ENCODE results near the gene GPAT3. TPM values are rescaled to one million over a fixed set of nuclear protein-coding genes. Genes with fewer than 3 reads are reported as not detected.

Gene GPAT3
- total and polyA plus RNA-seq, 5 donors from 2014 or later = 2.4 to 6.7 (median 2.7) TPM

GRCh38 chr4:83605744-83606172, 69.8 kb downstream of the GPAT3 start:
- peaks cover 0 to 3% (median 0%) of the 10 kb centered on the region in 7 donors for H3K9me3 Mint-ChIP-seq

GRCh38 chr4:83606460-83606859, 70.6 kb downstream of the GPAT3 start:
- Mint-ChIP-seq H3K9me3 (peaks cover 0 to 8% (median 0%) of the 10 kb centered on the region in 7 donors), H3K4me1 (no peaks in the 10 kb centered on the region), H3K4me3 (no peak overlapping the region), H3K27ac (no peak overlapping the region), H3K36me3 (peaks cover 8% of the 10 kb centered on the region), H3K27me3 (peaks cover 6% of the 10 kb centered on the region)
- Histone ChIP-seq H3K27ac (ENCODE audit: insufficient read depth, low read length, poor library complexity, severe bottlenecking) (no peak overlapping the region), H3K9me3 (ENCODE audit: control insufficient read depth in 2 of 2, low read length in 2 of 2) (no peaks in the 10 kb centered on the region), H3K4me3 (ENCODE audit: low read depth, low read length) (no peak overlapping the region), H3K27me3 (ENCODE audit: control insufficient read depth, insufficient read depth, low read length) (no peaks in the 10 kb centered on the region), H3K36me3 (ENCODE audit: control insufficient read depth, insufficient read depth, low read length) (no peaks in the 10 kb centered on the region), H3K4me1 (ENCODE audit: control insufficient read depth, insufficient read depth, low read length, poor library complexity, severe bottlenecking) (no peaks in the 10 kb centered on the region)
- DNase-seq = no peak
- no peak for ATAC-seq (ENCODE audit: low read depth in 2 of 2)

More at GRCh38 chr4:83605744-83606172, 69.8 kb downstream of the GPAT3 start:
- H3K9me3 ChIP-seq (ENCODE audit: control insufficient read depth in 2 of 2, low read length in 2 of 2) = no peaks in the 10 kb centered on the region
- no peak overlapping the region for H3K4me3 ChIP-seq (ENCODE audit: low read depth, low read length)
- peaks cover 2% of the 10 kb centered on the region for H3K27me3 Mint-ChIP-seq
- no peak for DNase-seq
- no peak overlapping the region for H3K27ac ChIP-seq (ENCODE audit: insufficient read depth, low read length, poor library complexity, severe bottlenecking)
- no peaks in the 10 kb centered on the region for H3K4me1 Mint-ChIP-seq
- no peaks in the 10 kb centered on the region for H3K36me3 ChIP-seq (ENCODE audit: control insufficient read depth, insufficient read depth, low read length)
- no peaks in the 10 kb centered on the region for H3K4me1 ChIP-seq (ENCODE audit: control insufficient read depth, insufficient read depth, low read length, poor library complexity, severe bottlenecking)
- no peak for ATAC-seq (ENCODE audit: low read depth in 2 of 2)
- H3K27ac Mint-ChIP-seq = no peak overlapping the region
- H3K4me3 Mint-ChIP-seq = no peak overlapping the region
- peaks cover 8% of the 10 kb centered on the region for H3K36me3 Mint-ChIP-seq
- H3K27me3 ChIP-seq (ENCODE audit: control insufficient read depth, insufficient read depth, low read length) = no peaks in the 10 kb centered on the region

GRCh38 chr4:83606898-83607297, 71.0 kb downstream of the GPAT3 start:
- H3K27me3 ChIP-seq (ENCODE audit: control insufficient read depth, insufficient read depth, low read length) = no peaks in the 10 kb centered on the region
- no peak overlapping the region for H3K27ac ChIP-seq (ENCODE audit: insufficient read depth, low read length, poor library complexity, severe bottlenecking)
- no peak overlapping the region for H3K27ac Mint-ChIP-seq
- ATAC-seq (ENCODE audit: low read depth in 2 of 2) (no peak), DNase-seq (no peak)
- H3K9me3 Mint-ChIP-seq = peaks cover 0 to 13% (median 0%) of the 10 kb centered on the region in 7 donors
- H3K9me3 ChIP-seq (ENCODE audit: control insufficient read depth in 2 of 2, low read length in 2 of 2) = no peaks in the 10 kb centered on the region
- no peaks in the 10 kb centered on the region for H3K36me3 ChIP-seq (ENCODE audit: control insufficient read depth, insufficient read depth, low read length)
- no peaks in the 10 kb centered on the region for H3K4me1 ChIP-seq (ENCODE audit: control insufficient read depth, insufficient read depth, low read length, poor library complexity, severe bottlenecking)
- H3K36me3 Mint-ChIP-seq = peaks cover 8% of the 10 kb centered on the region
- H3K27me3 Mint-ChIP-seq = peaks cover 6% of the 10 kb centered on the region
- no peak overlapping the region for H3K4me3 ChIP-seq (ENCODE audit: low read depth, low read length)
- no peak overlapping the region for H3K4me3 Mint-ChIP-seq
- no peaks in the 10 kb centered on the region for H3K4me1 Mint-ChIP-seq

GRCh38 chr4:83609365-83609764, 73.5 kb downstream of the GPAT3 start:
- H3K4me3 Mint-ChIP-seq = no peak overlapping the region

GRCh38 chr4:83610729-83611128, 74.8 kb downstream of the GPAT3 start:
- H3K27me3 ChIP-seq (ENCODE audit: control insufficient read depth, insufficient read depth, low read length) = peaks cover 3% of the 10 kb centered on the region
- no peaks in the 10 kb centered on the region for H3K36me3 ChIP-seq (ENCODE audit: control insufficient read depth, insufficient read depth, low read length)
- no peak overlapping the region for H3K27ac Mint-ChIP-seq
- H3K9me3 Mint-ChIP-seq = peaks cover 0 to 36% (median 5%) of the 10 kb centered on the region in 7 donors
- DNase-seq (no peak), ATAC-seq (ENCODE audit: low read depth in 2 of 2) (no peak)
- peaks cover 11 to 19% of the 10 kb centered on the region in 2 experiments for H3K9me3 ChIP-seq (ENCODE audit: control insufficient read depth in 2 of 2, low read length in 2 of 2)
- H3K36me3 Mint-ChIP-seq = no peaks in the 10 kb centered on the region
- H3K4me1 Mint-ChIP-seq = no peaks in the 10 kb centered on the region
- H3K27ac ChIP-seq (ENCODE audit: insufficient read depth, low read length, poor library complexity, severe bottlenecking) = no peak overlapping the region
- no peak overlapping the region for H3K4me3 ChIP-seq (ENCODE audit: low read depth, low read length)
- peaks cover 6% of the 10 kb centered on the region for H3K27me3 Mint-ChIP-seq
- no peaks in the 10 kb centered on the region for H3K4me1 ChIP-seq (ENCODE audit: control insufficient read depth, insufficient read depth, low read length, poor library complexity, severe bottlenecking)
- no peak overlapping the region for H3K4me3 Mint-ChIP-seq

More at GRCh38 chr4:83609365-83609764, 73.5 kb downstream of the GPAT3 start:
- H3K27ac ChIP-seq (ENCODE audit: insufficient read depth, low read length, poor library complexity, severe bottlenecking) = no peak overlapping the region
- Mint-ChIP-seq H3K9me3 (peaks cover 0 to 31% (median 4%) of the 10 kb centered on the region in 7 donors), H3K36me3 (peaks cover 5% of the 10 kb centered on the region), H3K27ac (peak overlapping the region in 1 of 3 donors; percentile 8), H3K4me1 (no peaks in the 10 kb centered on the region), H3K27me3 (peaks cover 6% of the 10 kb centered on the region)
- DNase-seq = no peak
- H3K27me3 ChIP-seq (ENCODE audit: control insufficient read depth, insufficient read depth, low read length) = peaks cover under 1% of the 10 kb centered on the region
- no peaks in the 10 kb centered on the region for H3K36me3 ChIP-seq (ENCODE audit: control insufficient read depth, insufficient read depth, low read length)
- no peak overlapping the region for H3K4me3 ChIP-seq (ENCODE audit: low read depth, low read length)
- ATAC-seq (ENCODE audit: low read depth in 2 of 2) = no peak
- no peaks in the 10 kb centered on the region for H3K4me1 ChIP-seq (ENCODE audit: control insufficient read depth, insufficient read depth, low read length, poor library complexity, severe bottlenecking)
- peaks cover 8 to 12% of the 10 kb centered on the region in 2 experiments for H3K9me3 ChIP-seq (ENCODE audit: control insufficient read depth in 2 of 2, low read length in 2 of 2)

- H3K36me3 ChIP-seq (ENCODE audit: control insufficient read depth, insufficient read depth, low read length) = no peaks in the 10 kb centered on the region
- H3K4me1 ChIP-seq (ENCODE audit: control insufficient read depth, insufficient read depth, low read length, poor library complexity, severe bottlenecking) = no peaks in the 10 kb centered on the region
- Mint-ChIP-seq H3K27ac (no peak overlapping the region), H3K36me3 (no peaks in the 10 kb centered on the region), H3K4me1 (no peaks in the 10 kb centered on the region), H3K27me3 (peaks cover 6% of the 10 kb centered on the region), H3K4me3 (no peak overlapping the region), H3K9me3 (peaks cover 0 to 36% (median 5%) of the 10 kb centered on the region in 7 donors)
- peaks cover 11 to 19% of the 10 kb centered on the region in 2 experiments for H3K9me3 ChIP-seq (ENCODE audit: control insufficient read depth in 2 of 2, low read length in 2 of 2)
- ATAC-seq (ENCODE audit: low read depth in 2 of 2) (no peak), DNase-seq (no peak)
- no peak overlapping the region for H3K27ac ChIP-seq (ENCODE audit: insufficient read depth, low read length, poor library complexity, severe bottlenecking)
- peaks cover 5% of the 10 kb centered on the region for H3K27me3 ChIP-seq (ENCODE audit: control insufficient read depth, insufficient read depth, low read length)
- H3K4me3 ChIP-seq (ENCODE audit: low read depth, low read length) = no peak overlapping the region
These were observed 77.1 kb downstream of the GPAT3 start for GRCh38 chr4:83613023-83613422.

GRCh38 chr4:83613994-83614393, 78.1 kb downstream of the GPAT3 start:
- peaks cover 12% of the 10 kb centered on the region for H3K27me3 Mint-ChIP-seq
- no peak overlapping the region for H3K4me3 Mint-ChIP-seq
- no peaks in the 10 kb centered on the region for H3K36me3 Mint-ChIP-seq

GRCh38 chr4:83616252-83616651, 80.3 kb downstream of the GPAT3 start:
- H3K36me3 ChIP-seq (ENCODE audit: control insufficient read depth, insufficient read depth, low read length) = no peaks in the 10 kb centered on the region
- no peak overlapping the region for H3K4me3 ChIP-seq (ENCODE audit: low read depth, low read length)
- Mint-ChIP-seq H3K4me3 (no peak overlapping the region), H3K4me1 (no peaks in the 10 kb centered on the region), H3K27ac (no peak overlapping the region), H3K27me3 (peaks cover 17% of the 10 kb centered on the region), H3K9me3 (peaks cover 4 to 38% (median 10%) of the 10 kb centered on the region in 7 donors), H3K36me3 (no peaks in the 10 kb centered on the region)
- peaks cover 7% of the 10 kb centered on the region for H3K27me3 ChIP-seq (ENCODE audit: control insufficient read depth, insufficient read depth, low read length)
- H3K9me3 ChIP-seq (ENCODE audit: control insufficient read depth in 2 of 2, low read length in 2 of 2) = peaks cover 11 to 19% of the 10 kb centered on the region in 2 experiments
- DNase-seq (no peak), ATAC-seq (ENCODE audit: low read depth in 2 of 2) (no peak)
- H3K27ac ChIP-seq (ENCODE audit: insufficient read depth, low read length, poor library complexity, severe bottlenecking) = no peak overlapping the region
- no peaks in the 10 kb centered on the region for H3K4me1 ChIP-seq (ENCODE audit: control insufficient read depth, insufficient read depth, low read length, poor library complexity, severe bottlenecking)

More at GRCh38 chr4:83613994-83614393, 78.1 kb downstream of the GPAT3 start:
- no peak overlapping the region for H3K27ac Mint-ChIP-seq
- Histone ChIP-seq H3K27ac (ENCODE audit: insufficient read depth, low read length, poor library complexity, severe bottlenecking) (no peak overlapping the region), H3K27me3 (ENCODE audit: control insufficient read depth, insufficient read depth, low read length) (peaks cover 5% of the 10 kb centered on the region), H3K4me3 (ENCODE audit: low read depth, low read length) (no peak overlapping the region), H3K36me3 (ENCODE audit: control insufficient read depth, insufficient read depth, low read length) (no peaks in the 10 kb centered on the region), H3K4me1 (ENCODE audit: control insufficient read depth, insufficient read depth, low read length, poor library complexity, severe bottlenecking) (no peaks in the 10 kb centered on the region), H3K9me3 (ENCODE audit: control insufficient read depth in 2 of 2, low read length in 2 of 2) (peaks cover 11 to 19% of the 10 kb centered on the region in 2 experiments)
- H3K4me1 Mint-ChIP-seq = no peaks in the 10 kb centered on the region
- ATAC-seq (ENCODE audit: low read depth in 2 of 2) (no peak), DNase-seq (no peak)
- H3K9me3 Mint-ChIP-seq = peaks cover 2 to 36% (median 5%) of the 10 kb centered on the region in 7 donors

Measured in CD4-positive, CD25-positive, alpha-beta regulatory T cell (primary cell).